ENCODE measurements around the gene C6. TPM values are rescaled to one million over a fixed set of nuclear protein-coding genes. Genes with fewer than 3 reads are reported as not detected.
"Not testable (repeated sequence)": the region's sequence is repeated elsewhere in the genome, so short reads cannot be mapped to it uniquely, and the experiment has no call there.

C6 gene
- total RNA-seq, 4 donors from 2014 or later: 0.19 to 4.3 (median 1.8) TPM

GRCh38 chr5:41194339-41194738 is 19.0 kb downstream of the C6 start:
- Histone ChIP-seq H3K36me3 (no peaks in the 10 kb centered on the region), H3K4me3 (no peak overlapping the region), H3K27me3 (no peaks in the 10 kb centered on the region), H3K9me3 (no peaks in the 10 kb centered on the region), H3K4me1 (peaks cover 2% of the 10 kb centered on the region), H3K27ac (peak overlapping the region; percentile 60)
- no peak for DNase-seq (ENCODE audit: low spot score in 2 of 2)
- WGBS: 70% methylated on average over 3 of the region's 3 CpGs
- TF ChIP-seq POLR2AphosphoS5 (IDR thresholded peaks at IDR 0.05) (no peak), EP300 (IDR thresholded peaks at IDR 0.05) (no peak), POLR2A (IDR thresholded peaks at IDR 0.05) (no peak), CTCF (IDR thresholded peaks at IDR 0.05) (no peak)

- no peaks in the 10 kb centered on the region for H3K9me3 ChIP-seq
- no peaks in the 10 kb centered on the region for H3K27me3 ChIP-seq
- H3K27ac ChIP-seq: peak overlapping the region; percentile 60
- H3K4me1 ChIP-seq: peaks cover 2% of the 10 kb centered on the region
- DNase-seq (ENCODE audit: low spot score in 2 of 2): peak; percentile 97 to 98
- H3K36me3 ChIP-seq: no peaks in the 10 kb centered on the region
- no peak overlapping the region for H3K4me3 ChIP-seq
- WGBS: 64% methylated on average over 5 of the region's 5 CpGs
- peak; percentile 81 to 96 (median 87) for TF ChIP-seq POLR2AphosphoS5 (IDR thresholded peaks at IDR 0.05)
- TF ChIP-seq CTCF (IDR thresholded peaks at IDR 0.05): no peak
- peak; percentile 77 for TF ChIP-seq EP300 (IDR thresholded peaks at IDR 0.05)
- no peak for TF ChIP-seq POLR2A (IDR thresholded peaks at IDR 0.05)
These were observed 19.7 kb downstream of the C6 start for GRCh38 chr5:41193456-41194205.

- H3K4me3 ChIP-seq: no peak overlapping the region
- H3K27me3 ChIP-seq: no peaks in the 10 kb centered on the region
- no peaks in the 10 kb centered on the region for H3K9me3 ChIP-seq
- no peak for DNase-seq (ENCODE audit: low spot score in 2 of 2)
- 69% methylated on average over 4 of the region's 4 CpGs for WGBS
- no peak overlapping the region for H3K27ac ChIP-seq
- TF ChIP-seq POLR2A (IDR thresholded peaks at IDR 0.05) (no peak), CTCF (IDR thresholded peaks at IDR 0.05) (no peak), POLR2AphosphoS5 (IDR thresholded peaks at IDR 0.05) (no peak), EP300 (IDR thresholded peaks at IDR 0.05) (no peak)
- H3K4me1 ChIP-seq: peaks cover 2% of the 10 kb centered on the region
- H3K36me3 ChIP-seq: no peaks in the 10 kb centered on the region
These were observed 22.1 kb downstream of the C6 start for GRCh38 chr5:41191249-41191648.

- whole genome bisulfite sequencing: 35% methylated on average over 1 of the region's 1 CpG
- TF ChIP-seq POLR2AphosphoS5 (IDR thresholded peaks at IDR 0.05) (no peak), POLR2A (IDR thresholded peaks at IDR 0.05) (no peak), CTCF (IDR thresholded peaks at IDR 0.05) (no peak), EP300 (IDR thresholded peaks at IDR 0.05) (no peak)
These were observed 27.2 kb downstream of the C6 start for GRCh38 chr5:41186143-41186542.

GRCh38 chr5:41183331-41183730 is 30.0 kb downstream of the C6 start:
- H3K9me3 ChIP-seq; H3K36me3 ChIP-seq; DNase-seq (ENCODE audit: low spot score in 2 of 2); H3K4me1 ChIP-seq; H3K27me3 ChIP-seq; H3K4me3 ChIP-seq: not testable (repeated sequence)
- WGBS: 64% methylated on average over 1 of the region's 1 CpG
- H3K27ac ChIP-seq: peak overlapping the region; percentile 1

More at GRCh38 chr5:41186143-41186542, 27.2 kb downstream of the C6 start:
- no peak for DNase-seq (ENCODE audit: low spot score in 2 of 2)
- Histone ChIP-seq H3K36me3 (no peaks in the 10 kb centered on the region), H3K4me3 (no peak overlapping the region), H3K4me1 (no peaks in the 10 kb centered on the region), H3K27ac (no peak overlapping the region), H3K27me3 (no peaks in the 10 kb centered on the region), H3K9me3 (no peaks in the 10 kb centered on the region)
